ENCODE results near the gene OLFM2. TPM values are rescaled to one million over a fixed set of nuclear protein-coding genes. Genes with fewer than 3 reads are reported as not detected.

OLFM2 gene
- total RNA-seq, 1 experiment from 2014 or later: 9.7 TPM

GRCh38 chr19:9934132-9934950, 2.0 kb downstream of the OLFM2 start:
- intact Hi-C loops (cut with micrococcal nuclease; ENCODE audit: unreplicated experiment): loop anchor here (2.0 kb wide), 1 partner anchor 92 kb away; no protein-coding TSS in a partner anchor
- ChIA-PET POLR2A (no interaction called here), CTCF (no interaction called here)
- Histone ChIP-seq H3K36me3 (ENCODE audit: control insufficient read depth, insufficient read depth, low read length) (no peaks in the 10 kb centered on the region; the same call in 1 of the 2 replicates), H3K4me3 (ENCODE audit: low read depth in 2 of 2, low read length in 2 of 2) (no peak overlapping the region), H3K27ac (ENCODE audit: low read length) (no peak overlapping the region), H3K9me3 (ENCODE audit: control insufficient read depth, insufficient read depth, low read depth, low read length) (no peaks in the 10 kb centered on the region), H3K27me3 (ENCODE audit: control insufficient read depth, insufficient read depth, low read length) (no peaks in the 10 kb centered on the region; the same call in 1 of the 2 replicates), H3K4me1 (ENCODE audit: control insufficient read depth, insufficient read depth, low read length) (no peaks in the 10 kb centered on the region)
- ATAC-seq (peak; percentile 82), DNase-seq (ENCODE audit: low read depth, low spot score) (no peak)
- in situ Hi-C loops (cut with HindIII; ENCODE audit: low pct_unique_long_range_greater_than_20kb, low sequenced_read_pairs): no loop called here
- BruUV-seq (replicated peaks): no TSS peak
- TF ChIP-seq SIN3A (IDR thresholded peaks at IDR 0.05; ENCODE audit: borderline replicate concordance, insufficient read depth, low read depth, low read length): no peak
- no peak for TF ChIP-seq POLR2AphosphoS5 (IDR thresholded peaks at IDR 0.05; ENCODE audit: low read depth, low read length)
- TF ChIP-seq CTCF (IDR thresholded peaks at IDR 0.05): peak; percentile 93
- TF ChIP-seq REST (IDR thresholded peaks at IDR 0.05; ENCODE audit: insufficient read depth in 1 of 2, low read depth in 2 of 2, low read length in 1 of 2): no peak
- TF ChIP-seq TCF7L2 (IDR thresholded peaks at IDR 0.05; ENCODE audit: low read depth, low read length): no peak

GRCh38 chr19:9932835-9933234, 3.5 kb downstream of the OLFM2 start:
- intact Hi-C loops (cut with micrococcal nuclease; ENCODE audit: unreplicated experiment) (no loop called here), in situ Hi-C loops (cut with HindIII; ENCODE audit: low pct_unique_long_range_greater_than_20kb, low sequenced_read_pairs) (no loop called here)
- DNase-seq (ENCODE audit: low read depth, low spot score): no peak
- ATAC-seq: no peak
- Histone ChIP-seq H3K9me3 (ENCODE audit: control insufficient read depth, insufficient read depth, low read depth, low read length) (no peaks in the 10 kb centered on the region), H3K4me1 (ENCODE audit: control insufficient read depth, insufficient read depth, low read length) (no peaks in the 10 kb centered on the region), H3K36me3 (ENCODE audit: control insufficient read depth, insufficient read depth, low read length) (no peaks in the 10 kb centered on the region; the same call in 1 of the 2 replicates), H3K4me3 (ENCODE audit: low read depth in 2 of 2, low read length in 2 of 2) (no peak overlapping the region), H3K27ac (ENCODE audit: low read length) (no peak overlapping the region), H3K27me3 (ENCODE audit: control insufficient read depth, insufficient read depth, low read length) (no peaks in the 10 kb centered on the region; the same call in 1 of the 2 replicates)
- TF ChIP-seq REST (IDR thresholded peaks at IDR 0.05; ENCODE audit: insufficient read depth in 1 of 2, low read depth in 2 of 2, low read length in 1 of 2) (no peak), SIN3A (IDR thresholded peaks at IDR 0.05; ENCODE audit: borderline replicate concordance, insufficient read depth, low read depth, low read length) (no peak), POLR2AphosphoS5 (IDR thresholded peaks at IDR 0.05; ENCODE audit: low read depth, low read length) (no peak), CTCF (IDR thresholded peaks at IDR 0.05) (no peak), TCF7L2 (IDR thresholded peaks at IDR 0.05; ENCODE audit: low read depth, low read length) (no peak)
- ChIA-PET POLR2A (no interaction called here), CTCF (interaction anchor here (1.2 to 2.9 kb wide), 2 partner anchors 95 to 97 kb away, joined by 4 to 11 read pairs; no protein-coding TSS in a partner anchor)
- BruUV-seq (replicated peaks): no TSS peak
